Mucosa of rectum (tissue), 2 donors: ENCODE data around the gene AFAP1L1.

Experiments used
- H3K27ac ChIP-seq, 2 donors: one replicate each; pipeline ENCODE4 v1.7.0; 2013; ENCODE audit warnings: inconsistent platforms in 2 of 2, low read depth in 2 of 2, low read length in 2 of 2
- H3K27me3 ChIP-seq, 2 donors: one replicate each; pipeline ENCODE4 v1.7.0; 2013; ENCODE audit warnings: low read length in 2 of 2; ENCODE audit not compliant: control insufficient read depth in 2 of 2, insufficient read depth in 2 of 2
- H3K36me3 ChIP-seq, 2 donors: one replicate each; pipeline ENCODE4 v1.7.0; 2013; ENCODE audit warnings: low read length in 2 of 2; ENCODE audit not compliant: control insufficient read depth in 2 of 2, insufficient read depth in 2 of 2
- H3K4me1 ChIP-seq, 2 donors: one replicate each; pipeline ENCODE4 v1.7.0; 2013; ENCODE audit warnings: low read length in 2 of 2, mild to moderate bottlenecking in 1 of 2; ENCODE audit not compliant: control insufficient read depth in 2 of 2, insufficient read depth in 2 of 2
- H3K4me3 ChIP-seq, 2 donors: one replicate each; pipeline ENCODE4 v1.7.0; 2013; ENCODE audit warnings: low read length in 2 of 2
- H3K9ac ChIP-seq, 2 donors: one replicate each; pipeline ENCODE4 v1.7.0; 2013; ENCODE audit warnings: low read length in 2 of 2, low read depth in 1 of 2, mild to moderate bottlenecking in 1 of 2
- H3K9me3 ChIP-seq, 2 donors: one replicate each; pipeline ENCODE4 v1.7.0; 2013; ENCODE audit warnings: low read length in 2 of 2; ENCODE audit not compliant: control insufficient read depth in 2 of 2
- donor health status: healthy.
- donor health status: Normal muscosa, but diverticular disease.

AFAP1L1 gene

GRCh38 chr5:149299451-149300054 lies 27.9 kb downstream of the AFAP1L1 start:
- Histone ChIP-seq H3K27ac (peak overlapping the region in 1 of 2 donors; percentile 12), H3K27me3 (no peaks in the 10 kb centered on the region), H3K36me3 (no peaks in the 10 kb centered on the region), H3K9me3 (no peaks in the 10 kb centered on the region), H3K9ac (no peak overlapping the region), H3K4me3 (no peak overlapping the region), H3K4me1 (no peaks in the 10 kb centered on the region)

GRCh38 chr5:149300441-149300840 lies 28.8 kb downstream of the AFAP1L1 start:
- H3K27me3 ChIP-seq: no peaks in the 10 kb centered on the region

GRCh38 chr5:149301049-149301743 lies 29.5 kb downstream of the AFAP1L1 start:
- H3K36me3 ChIP-seq: no peaks in the 10 kb centered on the region
- H3K27me3 ChIP-seq: no peaks in the 10 kb centered on the region
- H3K9ac ChIP-seq: no peak overlapping the region
- no peaks in the 10 kb centered on the region for H3K4me1 ChIP-seq
- H3K9me3 ChIP-seq: no peaks in the 10 kb centered on the region
- no peak overlapping the region for H3K27ac ChIP-seq
- no peak overlapping the region for H3K4me3 ChIP-seq

More at GRCh38 chr5:149300441-149300840, 28.8 kb downstream of the AFAP1L1 start:
- no peaks in the 10 kb centered on the region for H3K4me1 ChIP-seq
- no peak overlapping the region for H3K27ac ChIP-seq
- H3K9ac ChIP-seq: no peak overlapping the region
- H3K36me3 ChIP-seq: no peaks in the 10 kb centered on the region
- H3K9me3 ChIP-seq: no peaks in the 10 kb centered on the region
- no peak overlapping the region for H3K4me3 ChIP-seq

GRCh38 chr5:149301744-149302380 lies 30.2 kb downstream of the AFAP1L1 start:
- no peaks in the 10 kb centered on the region for H3K27me3 ChIP-seq
- no peak overlapping the region for H3K4me3 ChIP-seq
- no peak overlapping the region for H3K27ac ChIP-seq
- H3K4me1 ChIP-seq: no peaks in the 10 kb centered on the region
- no peaks in the 10 kb centered on the region for H3K36me3 ChIP-seq
- no peaks in the 10 kb centered on the region for H3K9me3 ChIP-seq
- no peak overlapping the region for H3K9ac ChIP-seq

DNA sequence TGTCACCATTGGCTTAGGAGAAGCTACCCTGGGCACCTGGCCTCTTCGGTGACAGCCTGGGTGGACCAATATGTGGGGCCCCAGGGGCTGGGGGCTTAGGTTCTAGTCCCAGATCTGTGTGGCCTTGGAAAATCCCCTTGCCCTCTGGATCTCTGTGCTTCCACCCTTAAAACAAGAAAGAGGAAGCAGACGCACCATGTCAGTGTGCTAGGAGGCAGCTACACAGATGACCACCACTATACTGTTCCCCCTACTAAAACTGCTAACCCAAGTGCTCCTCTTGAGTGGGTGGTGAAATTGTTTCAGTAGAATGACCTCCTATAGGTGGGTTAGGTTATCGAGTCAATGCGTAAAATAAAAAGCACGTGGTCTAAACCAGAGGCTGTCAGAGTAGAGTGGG lies 31.0 kb downstream of the AFAP1L1 start:
- no peaks in the 10 kb centered on the region for H3K9me3 ChIP-seq
- H3K4me1 ChIP-seq: no peaks in the 10 kb centered on the region
- H3K4me3 ChIP-seq: no peak overlapping the region
- H3K27me3 ChIP-seq: no peaks in the 10 kb centered on the region
- no peak overlapping the region for H3K9ac ChIP-seq
- no peaks in the 10 kb centered on the region for H3K36me3 ChIP-seq
- no peak overlapping the region for H3K27ac ChIP-seq

DNA sequence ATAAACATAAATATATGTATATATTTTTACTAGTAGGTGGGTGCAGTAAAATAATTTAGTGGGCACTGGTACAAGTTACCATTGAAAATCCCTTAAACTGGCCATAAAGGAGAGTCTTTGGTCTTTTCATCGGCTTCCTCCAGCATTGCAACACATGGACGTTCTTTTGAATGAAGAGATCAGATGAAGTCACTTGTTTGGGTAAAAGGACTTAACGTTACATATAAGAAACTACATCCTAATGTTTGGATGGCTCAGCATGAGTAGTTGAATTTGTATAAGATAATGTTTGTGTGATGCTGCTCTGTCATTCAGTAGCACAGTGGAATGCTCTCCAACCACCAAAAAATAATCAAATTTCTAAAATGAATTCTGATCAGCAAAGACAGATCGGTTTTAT lies 31.6 kb downstream of the AFAP1L1 start:
- Histone ChIP-seq H3K4me3 (no peak overlapping the region), H3K9me3 (no peaks in the 10 kb centered on the region), H3K27me3 (no peaks in the 10 kb centered on the region), H3K9ac (no peak overlapping the region), H3K4me1 (no peaks in the 10 kb centered on the region), H3K36me3 (no peaks in the 10 kb centered on the region), H3K27ac (no peak overlapping the region)

- Histone ChIP-seq H3K9ac (no peak overlapping the region), H3K27me3 (no peaks in the 10 kb centered on the region), H3K9me3 (no peaks in the 10 kb centered on the region), H3K36me3 (no peaks in the 10 kb centered on the region), H3K27ac (no peak overlapping the region), H3K4me1 (no peaks in the 10 kb centered on the region), H3K4me3 (no peak overlapping the region)
Measured at GRCh38 chr5:149304195-149305078, 32.8 kb downstream of the AFAP1L1 start.

DNA sequence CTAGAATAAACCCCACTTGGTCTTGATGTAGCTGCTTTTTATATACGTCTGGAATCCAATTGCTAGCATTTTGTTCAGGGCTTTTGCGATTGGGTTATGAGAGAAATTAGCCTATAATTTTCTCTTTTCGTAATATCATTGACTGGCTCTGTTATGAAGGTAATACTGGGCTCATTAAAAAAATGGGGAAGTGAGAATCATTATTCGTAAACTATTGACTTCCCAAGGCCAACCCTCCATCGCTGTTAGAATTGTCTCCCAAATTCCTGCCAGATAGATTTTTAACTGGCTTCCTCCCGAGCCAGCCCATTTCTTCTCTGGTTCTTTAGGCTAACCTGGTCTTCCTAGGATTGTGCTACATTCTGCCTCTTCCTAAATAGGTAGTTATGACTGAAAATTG lies 37.7 kb downstream of the AFAP1L1 start:
- Histone ChIP-seq H3K36me3 (no peaks in the 10 kb centered on the region), H3K9ac (no peak overlapping the region), H3K27ac (no peak overlapping the region), H3K4me3 (no peak overlapping the region), H3K4me1 (no peaks in the 10 kb centered on the region), H3K9me3 (no peaks in the 10 kb centered on the region), H3K27me3 (no peaks in the 10 kb centered on the region)

DNA sequence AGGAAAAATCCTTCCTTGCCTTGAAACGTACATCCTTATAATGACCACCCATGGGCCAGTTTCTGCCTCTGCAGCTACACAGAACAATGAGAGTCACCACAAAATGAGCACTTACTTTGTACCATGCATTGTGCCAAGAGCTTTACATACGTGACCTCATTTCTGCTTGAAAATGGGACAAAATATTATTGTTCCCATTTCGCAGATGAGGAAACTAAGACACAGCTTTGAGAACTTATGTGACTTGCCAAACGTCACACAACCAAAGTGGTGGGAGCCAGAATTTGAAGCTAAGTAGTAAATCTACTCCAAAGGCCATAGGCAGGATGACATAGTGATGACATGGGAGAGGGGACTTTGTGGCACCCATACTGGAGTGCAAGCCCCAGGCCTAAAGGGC lies 38.8 kb downstream of the AFAP1L1 start:
- no peak overlapping the region for H3K27ac ChIP-seq
- H3K36me3 ChIP-seq: no peaks in the 10 kb centered on the region
- no peak overlapping the region for H3K9ac ChIP-seq

More for the DNA sequence above, 38.8 kb downstream of the AFAP1L1 start:
- no peaks in the 10 kb centered on the region for H3K4me1 ChIP-seq
- H3K4me3 ChIP-seq: no peak overlapping the region
- no peaks in the 10 kb centered on the region for H3K9me3 ChIP-seq
- H3K27me3 ChIP-seq: no peaks in the 10 kb centered on the region
